Activated naive CD8-positive, alpha-beta T cell treated with anti-CD3 and anti-CD28 coated beads, Interleukin-2, amount 50 U/mL, for 16 hours (primary cell): ENCODE data around the gene ALOX5.
A peak's percentile ranks its signal among the peaks of the same experiment; 100 is the strongest.
"Not testable (repeated sequence)": the region's sequence is repeated elsewhere in the genome, so short reads cannot be mapped to it uniquely, and the experiment has no call there.

Source experiments
- DNase-seq: peaks from one replicate; pipeline ENCODE4 v3.0.0-alpha.2; 2020; ENCODE audit warnings: low read depth, low spot score

ALOX5 gene

GRCh38 chr10:45468079-45468478 is 94.1 kb downstream of the ALOX5 start:
- no peak for DNase-seq

DNA sequence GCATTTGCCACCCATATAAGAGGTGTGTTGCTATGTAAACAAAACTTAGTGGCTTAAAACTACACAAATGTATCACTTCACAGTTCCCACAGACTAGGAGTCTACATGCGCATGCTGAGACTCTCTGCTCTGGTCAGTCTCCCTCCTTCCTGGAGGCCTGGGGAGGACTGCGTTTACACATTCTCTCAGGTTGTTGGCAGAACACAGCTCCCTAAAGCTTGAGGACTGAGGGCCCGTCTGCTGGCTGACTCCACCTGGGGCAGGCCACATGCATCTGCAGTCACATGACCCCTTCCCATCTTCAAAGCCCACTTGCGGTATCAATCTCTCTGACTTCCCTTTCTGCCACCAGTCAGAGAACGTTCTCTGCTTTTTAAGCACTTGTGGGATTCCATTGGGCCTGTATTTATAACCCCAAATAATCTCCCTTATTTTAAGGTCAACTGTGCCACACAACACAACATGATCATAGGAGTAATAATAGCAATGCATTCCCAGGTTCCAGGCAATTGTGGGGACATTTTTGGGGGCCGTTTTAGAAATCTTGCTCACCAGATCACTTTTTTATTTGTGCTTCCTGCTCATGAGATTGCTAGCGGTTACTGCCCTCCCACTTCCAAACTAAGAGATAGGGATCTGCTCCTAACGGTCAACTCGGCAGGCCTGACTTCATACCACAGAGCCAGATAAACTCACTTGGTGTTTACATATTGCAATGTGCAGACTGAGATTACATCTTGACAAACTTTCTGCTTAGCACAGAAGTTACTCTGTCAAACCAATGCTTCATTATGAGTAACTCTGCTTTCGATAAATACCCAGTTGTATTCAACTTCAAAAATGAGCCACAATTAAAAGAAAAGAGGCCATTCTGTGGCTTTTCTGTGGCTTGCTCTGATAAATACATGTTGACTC is 96.3 kb downstream of the ALOX5 start:
- DNase-seq = peak; percentile 10

DNA sequence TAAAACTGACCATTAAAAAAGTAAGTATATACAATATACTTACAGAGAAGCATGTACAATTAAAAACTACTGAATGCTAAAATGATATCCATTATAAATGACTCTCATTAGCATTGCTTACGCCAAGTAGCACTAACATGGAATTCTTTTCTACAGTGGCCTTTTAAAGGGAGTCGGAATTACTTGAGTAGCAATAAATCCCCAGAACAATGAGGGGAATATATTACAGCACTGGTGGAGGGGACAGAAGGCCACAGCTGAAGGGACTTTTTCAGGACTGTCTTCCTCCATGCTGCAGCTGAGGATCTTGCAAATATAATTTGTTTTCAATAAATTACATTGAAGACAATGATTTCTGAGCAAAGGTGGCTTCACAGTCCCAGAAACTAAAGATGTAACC is 97.0 kb downstream of the ALOX5 start:
- DNase-seq = no peak

DNA sequence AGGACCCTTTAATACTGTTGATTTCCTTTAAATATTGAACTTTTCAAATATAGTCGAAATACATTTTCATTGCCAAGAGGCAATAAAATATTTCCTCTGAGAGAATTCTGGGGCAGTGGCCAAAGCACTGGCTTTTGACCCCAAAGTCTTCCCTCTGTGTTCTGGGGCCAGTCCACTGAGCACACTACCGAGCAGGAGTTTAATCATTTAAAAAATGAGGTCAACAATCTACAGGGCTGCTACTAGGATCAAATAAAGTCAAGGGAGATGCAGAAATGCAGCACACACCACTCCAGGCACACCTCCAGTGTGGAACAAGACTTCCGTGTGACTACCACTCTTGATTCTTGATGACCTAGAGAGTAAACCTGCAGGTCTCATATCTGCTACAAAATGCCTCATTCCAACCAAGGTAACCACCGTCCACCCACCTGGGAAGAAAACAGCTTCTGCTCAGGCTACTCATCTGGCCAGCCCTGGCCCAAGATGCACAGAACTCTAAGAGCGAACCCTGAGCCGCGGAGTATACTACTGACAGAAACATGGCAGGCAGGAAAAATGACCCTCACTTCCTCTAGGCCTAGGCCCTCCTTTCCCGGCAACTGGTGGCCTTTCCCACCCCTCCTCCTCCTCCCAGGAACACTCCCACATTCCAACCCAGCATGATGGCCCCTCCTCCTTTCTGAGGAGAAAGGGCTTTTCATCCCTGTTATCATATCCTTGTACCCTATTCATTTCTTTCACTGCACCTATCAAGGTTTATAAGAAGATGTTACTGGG is 97.7 kb downstream of the ALOX5 start:
- no peak for DNase-seq

DNA sequence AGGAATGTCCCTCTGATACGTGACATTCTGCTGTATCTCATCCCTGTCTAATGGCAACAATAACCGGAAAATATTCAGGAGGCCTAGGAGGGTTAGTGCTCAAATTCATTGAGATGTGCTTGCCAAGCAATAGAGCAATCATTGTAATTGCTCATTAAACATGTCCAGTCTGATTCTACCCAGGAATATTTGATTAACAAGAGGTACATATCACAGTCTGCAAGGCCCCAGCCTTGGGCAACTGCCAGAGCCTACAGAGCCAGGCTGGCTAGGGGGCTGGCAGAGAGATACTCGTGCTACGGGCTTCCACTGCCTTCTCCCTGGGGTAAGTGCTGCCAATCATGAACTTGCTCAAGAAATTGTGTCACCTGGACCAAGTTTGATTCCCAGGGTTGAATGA is 99.1 kb downstream of the ALOX5 start:
- DNase-seq = no peak

DNA sequence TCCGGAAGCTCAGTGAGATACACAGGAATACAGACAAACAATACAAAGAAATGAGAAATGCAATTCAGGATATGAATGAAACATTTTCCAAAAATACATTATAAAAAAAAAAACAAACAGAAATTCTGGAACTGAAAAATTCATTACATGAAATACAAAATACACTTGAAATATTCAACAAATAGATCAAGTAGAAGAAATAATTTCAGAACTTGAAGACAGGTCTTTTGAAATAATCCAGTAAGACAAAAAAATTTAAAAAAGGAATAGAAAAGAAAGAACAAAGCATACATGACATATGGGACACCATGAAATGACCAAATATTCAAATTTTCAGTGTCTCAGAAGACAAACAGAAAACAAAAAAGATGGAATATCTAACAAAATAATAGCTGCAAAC is 102.5 kb downstream of the ALOX5 start:
- no peak for DNase-seq

DNA sequence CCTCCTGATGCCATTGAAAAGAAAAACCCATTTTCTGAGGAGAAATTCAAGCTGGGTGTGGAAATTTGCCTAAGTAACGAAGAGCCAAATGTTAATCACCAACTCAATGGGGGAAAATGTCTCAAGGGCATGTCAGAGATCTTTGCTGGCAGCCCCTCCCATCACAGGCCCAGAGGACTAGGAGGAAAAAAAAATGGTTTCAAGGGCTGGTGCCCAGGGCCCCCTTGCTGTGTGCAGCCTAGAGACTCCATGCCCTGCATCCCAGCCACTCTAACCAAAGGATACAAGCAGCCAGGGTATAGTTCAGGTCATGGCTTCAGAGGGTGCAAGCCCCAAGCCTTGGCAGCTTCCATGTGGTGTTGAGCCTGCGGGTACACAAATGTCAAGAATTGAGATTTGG is 106.3 kb downstream of the ALOX5 start:
- DNase-seq = no peak

- DNase-seq = not testable (repeated sequence)
Measured at GRCh38 chr10:45481100-45481499, 107.1 kb downstream of the ALOX5 start.

- DNase-seq = no peak
Measured at GRCh38 chr10:45483002-45483401, 109.0 kb downstream of the ALOX5 start.

DNA sequence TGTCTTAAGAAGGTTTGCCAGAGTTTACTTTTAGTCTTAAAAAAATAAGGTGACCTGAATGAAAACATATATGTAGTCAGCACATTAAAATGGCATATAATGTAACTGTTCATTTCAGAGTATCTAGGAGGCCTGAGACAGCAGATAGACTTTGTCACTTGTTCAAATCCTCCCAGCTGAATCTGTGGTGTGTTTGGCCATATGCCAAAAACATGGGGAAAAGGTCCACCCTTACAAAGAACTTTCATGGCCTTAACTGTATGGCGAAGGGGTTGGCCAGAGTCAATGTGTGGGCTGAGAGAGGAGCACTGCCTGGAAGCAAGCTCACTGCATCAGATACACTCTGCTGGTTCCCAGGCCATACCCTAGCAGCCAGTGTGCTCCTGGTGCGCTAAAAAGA is 113.7 kb downstream of the ALOX5 start:
- no peak for DNase-seq

DNA sequence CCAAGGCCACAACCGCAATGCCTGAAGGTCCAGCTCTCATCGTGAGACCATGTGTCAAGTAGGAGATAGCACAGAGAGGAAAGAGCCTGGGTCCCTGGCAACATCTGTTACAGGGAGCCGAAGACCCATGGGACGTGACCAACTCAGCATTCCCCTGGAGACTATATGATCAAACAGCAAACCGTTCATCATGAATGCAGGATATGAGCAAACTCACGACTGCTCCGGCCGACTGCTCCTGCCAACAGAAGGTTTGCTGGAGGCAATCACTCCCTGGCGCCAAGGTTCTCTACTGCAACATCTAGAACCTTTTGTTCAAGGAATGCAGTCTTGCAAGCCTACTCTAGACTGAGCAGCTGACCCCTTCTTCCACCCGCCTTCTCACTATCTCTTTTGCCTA is 114.3 kb downstream of the ALOX5 start:
- DNase-seq = no peak

- no peak for DNase-seq
Measured at GRCh38 chr10:45490277-45490676, 116.3 kb downstream of the ALOX5 start.

DNA sequence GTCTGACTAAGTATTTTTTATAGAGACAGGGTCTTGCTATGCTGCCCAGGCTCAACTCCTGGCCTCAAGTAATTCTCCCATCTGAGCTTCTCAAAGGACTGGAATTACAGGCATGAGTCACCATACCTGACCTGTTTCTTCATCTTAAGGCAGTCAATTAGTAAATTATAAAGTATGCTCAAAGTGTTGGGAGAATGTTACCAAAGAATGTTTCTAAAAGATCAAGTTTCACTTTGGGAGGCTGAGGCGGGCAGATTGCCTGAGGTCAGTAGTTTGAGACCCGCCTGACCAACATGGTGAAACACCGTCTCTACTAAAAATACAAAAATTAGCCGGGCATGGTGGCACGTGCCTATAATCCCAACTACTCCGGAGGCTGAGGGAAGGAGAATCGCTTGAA is 117.0 kb downstream of the ALOX5 start:
- DNase-seq = no peak
